Esophagus muscularis mucosa (tissue), 3 donors: Measurements from ENCODE around the gene MAMDC2.

Experiments
- POLR2A ChIP-seq: fragments of 450-650 bp; IDR thresholded peaks from one replicate; pipeline ENCODE4 v1.6.1; 2017; ENCODE audit warnings: antibody characterized with exemption, moderate library complexity, mild to moderate bottlenecking, low read depth
- POLR2AphosphoS5 ChIP-seq, 2 donors: sonication (generic); formaldehyde crosslinking; IDR thresholded peaks; one replicate each; pipeline ENCODE4 v1.6.1; 2017; ENCODE audit warnings: antibody characterized with exemption in 2 of 2
- TF ChIP-seq, protein P1 (sequence below), 3 experiments: fragments of 200-600 bp in 2 of 3; fragments of 450-650 bp in 1 of 3; sonication (generic) in 2 of 3; IDR thresholded peaks; one replicate each; pipeline ENCODE4 v1.5.1; 2017 to 2019; ENCODE audit warnings: antibody characterized with exemption in 3 of 3, mild to moderate bottlenecking in 2 of 3, moderate library complexity in 1 of 3

DNA sequence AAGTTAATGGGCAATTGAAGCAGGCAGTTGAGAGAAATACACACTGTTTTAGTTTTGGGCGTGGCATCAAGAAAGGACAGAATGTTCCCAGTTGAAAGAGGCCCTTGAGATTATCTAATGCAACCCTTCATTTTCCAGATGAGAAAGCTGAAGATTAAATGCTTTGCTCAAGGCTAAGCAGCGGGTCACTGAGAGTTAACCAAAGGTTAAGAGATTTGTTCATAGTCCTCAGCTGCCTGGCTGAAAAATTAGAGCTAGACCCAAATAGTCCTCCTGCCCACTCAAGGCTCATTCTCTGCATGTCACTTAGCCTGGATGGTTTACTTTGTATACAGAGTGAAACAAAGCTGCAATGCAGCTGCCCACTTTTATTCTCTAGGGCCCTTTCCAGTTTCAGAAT, 46.7 kb upstream of the MAMDC2 start:
- TF ChIP-seq, protein P1, sequence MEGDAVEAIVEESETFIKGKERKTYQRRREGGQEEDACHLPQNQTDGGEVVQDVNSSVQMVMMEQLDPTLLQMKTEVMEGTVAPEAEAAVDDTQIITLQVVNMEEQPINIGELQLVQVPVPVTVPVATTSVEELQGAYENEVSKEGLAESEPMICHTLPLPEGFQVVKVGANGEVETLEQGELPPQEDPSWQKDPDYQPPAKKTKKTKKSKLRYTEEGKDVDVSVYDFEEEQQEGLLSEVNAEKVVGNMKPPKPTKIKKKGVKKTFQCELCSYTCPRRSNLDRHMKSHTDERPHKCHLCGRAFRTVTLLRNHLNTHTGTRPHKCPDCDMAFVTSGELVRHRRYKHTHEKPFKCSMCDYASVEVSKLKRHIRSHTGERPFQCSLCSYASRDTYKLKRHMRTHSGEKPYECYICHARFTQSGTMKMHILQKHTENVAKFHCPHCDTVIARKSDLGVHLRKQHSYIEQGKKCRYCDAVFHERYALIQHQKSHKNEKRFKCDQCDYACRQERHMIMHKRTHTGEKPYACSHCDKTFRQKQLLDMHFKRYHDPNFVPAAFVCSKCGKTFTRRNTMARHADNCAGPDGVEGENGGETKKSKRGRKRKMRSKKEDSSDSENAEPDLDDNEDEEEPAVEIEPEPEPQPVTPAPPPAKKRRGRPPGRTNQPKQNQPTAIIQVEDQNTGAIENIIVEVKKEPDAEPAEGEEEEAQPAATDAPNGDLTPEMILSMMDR (IDR thresholded peaks at IDR 0.05) = no peak
- TF ChIP-seq POLR2A (no peak), POLR2AphosphoS5 (IDR thresholded peaks at IDR 0.05) (peak; percentile 5 to 59)
